Tibial nerve (tissue), 3 donors: ENCODE results near the gene PDCD10.

Experiments
- CTCF ChIP-seq, 5 experiments: fragments of 200-600 bp in 3 of 5; fragments of 450-650 bp in 2 of 5; sonication (generic) in 3 of 5; IDR thresholded peaks; one replicate each; pipeline ENCODE4 v1.5.1; 2016 to 2019; ENCODE audit warnings: antibody characterized with exemption in 5 of 5, mild to moderate bottlenecking in 3 of 5, moderate library complexity in 2 of 5
- POLR2A ChIP-seq, 2 donors: fragments of 450-650 bp; IDR thresholded peaks; one replicate each; pipeline ENCODE4 v1.6.1; 2017; ENCODE audit warnings: antibody characterized with exemption in 2 of 2, mild to moderate bottlenecking in 2 of 2, moderate library complexity in 2 of 2

- TF ChIP-seq POLR2A (IDR thresholded peaks at IDR 0.05) = no peak
- no peak for TF ChIP-seq CTCF (IDR thresholded peaks at IDR 0.05)
These were observed 9.1 kb upstream of the PDCD10 start for GRCh38 chr3:167743799-167744198.
